GM13977 (cell line): ENCODE results near the gene RHOT2.

ENCODE experiments used
- DNase-seq: peaks from one replicate; pipeline ENCODE4 v3.0.0; 2012; ENCODE audit warnings: low spot score
- in situ Hi-C: fragments of 300-500 bp; cut with MboI; formaldehyde crosslinking; loops from one replicate; pipeline ENCODE4 v1.12.0; 2022; ENCODE audit warnings: low sequenced_read_pairs, low pct_unique_long_range_greater_than_20kb, mixed read lengths, inconsistent platforms; ENCODE audit not compliant: unreplicated experiment
- TF ChIP-seq, protein P1 (sequence below): IDR thresholded peaks from 2 replicates; pipeline ENCODE4 v1.5.1; 2012; ENCODE audit warnings: mild to moderate bottlenecking, control low read depth; ENCODE audit not compliant: insufficient read depth; ENCODE audit errors: extremely low read depth, missing control alignments

RHOT2 gene

DNA sequence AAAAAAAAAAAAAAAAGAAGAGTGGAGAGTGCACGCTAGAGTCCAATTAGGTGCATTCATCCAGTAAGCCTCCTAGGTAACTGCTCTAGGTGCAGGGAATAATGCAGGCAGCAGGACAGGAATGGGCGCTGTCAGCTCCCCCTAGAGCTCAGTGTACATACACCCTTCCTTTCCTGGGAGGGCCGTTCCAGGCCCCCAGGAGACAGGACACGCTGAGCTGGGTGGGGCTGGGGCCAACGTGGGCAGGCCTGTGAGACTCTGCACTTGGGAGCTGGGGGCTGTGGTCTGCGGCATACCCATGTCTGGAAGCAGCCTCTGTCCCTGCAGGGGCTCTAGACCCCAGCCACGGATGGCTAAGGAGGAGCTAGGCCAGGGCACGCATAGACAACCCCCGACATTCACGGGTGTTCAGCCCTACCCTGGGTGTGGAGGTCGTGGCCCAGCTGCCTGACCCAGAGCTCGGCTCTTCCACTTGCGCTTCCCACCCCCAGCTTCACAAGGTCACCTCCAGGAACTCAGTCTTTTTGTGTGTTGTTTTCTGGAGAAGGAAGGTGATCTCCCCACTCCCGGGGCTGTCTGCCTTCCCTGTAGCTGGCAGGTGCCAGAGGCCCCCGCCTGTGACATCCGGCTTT, 52.0 kb downstream of the RHOT2 start:
- TF ChIP-seq, protein P1, sequence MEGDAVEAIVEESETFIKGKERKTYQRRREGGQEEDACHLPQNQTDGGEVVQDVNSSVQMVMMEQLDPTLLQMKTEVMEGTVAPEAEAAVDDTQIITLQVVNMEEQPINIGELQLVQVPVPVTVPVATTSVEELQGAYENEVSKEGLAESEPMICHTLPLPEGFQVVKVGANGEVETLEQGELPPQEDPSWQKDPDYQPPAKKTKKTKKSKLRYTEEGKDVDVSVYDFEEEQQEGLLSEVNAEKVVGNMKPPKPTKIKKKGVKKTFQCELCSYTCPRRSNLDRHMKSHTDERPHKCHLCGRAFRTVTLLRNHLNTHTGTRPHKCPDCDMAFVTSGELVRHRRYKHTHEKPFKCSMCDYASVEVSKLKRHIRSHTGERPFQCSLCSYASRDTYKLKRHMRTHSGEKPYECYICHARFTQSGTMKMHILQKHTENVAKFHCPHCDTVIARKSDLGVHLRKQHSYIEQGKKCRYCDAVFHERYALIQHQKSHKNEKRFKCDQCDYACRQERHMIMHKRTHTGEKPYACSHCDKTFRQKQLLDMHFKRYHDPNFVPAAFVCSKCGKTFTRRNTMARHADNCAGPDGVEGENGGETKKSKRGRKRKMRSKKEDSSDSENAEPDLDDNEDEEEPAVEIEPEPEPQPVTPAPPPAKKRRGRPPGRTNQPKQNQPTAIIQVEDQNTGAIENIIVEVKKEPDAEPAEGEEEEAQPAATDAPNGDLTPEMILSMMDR: peak; percentile 28
- no peak for DNase-seq
- in situ Hi-C loops: no loop called here

DNA sequence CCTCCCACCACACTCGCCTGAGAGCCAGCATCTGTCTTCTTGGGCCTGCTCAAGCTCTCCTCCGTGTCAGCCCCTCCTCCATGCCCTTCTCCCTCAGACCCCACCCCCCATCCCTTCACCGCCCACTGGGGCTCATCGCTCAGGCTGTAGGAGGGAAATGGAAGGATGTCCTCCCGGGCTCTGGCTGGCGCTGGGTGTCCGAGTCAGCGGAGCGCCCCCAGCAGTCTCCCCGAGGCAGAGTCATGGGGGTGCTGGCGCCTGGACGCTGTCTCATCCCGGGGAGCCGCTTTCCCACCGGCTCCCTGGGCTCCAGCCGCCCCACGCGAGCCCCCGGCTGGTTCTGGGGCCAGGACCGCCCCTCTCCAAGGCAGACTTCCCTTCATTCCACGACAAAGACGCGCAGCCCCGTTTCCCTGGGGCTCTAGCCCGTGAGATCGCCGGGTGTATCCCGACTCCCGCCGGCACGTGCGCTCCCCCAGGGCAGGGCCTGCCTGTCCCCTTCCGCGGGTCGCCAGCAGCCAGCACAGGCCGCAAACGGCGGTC, 52.6 kb downstream of the RHOT2 start:
- in situ Hi-C loops: no loop called here
- peak; percentile 82 for DNase-seq
- TF ChIP-seq, protein P1: peak; percentile 43

DNA sequence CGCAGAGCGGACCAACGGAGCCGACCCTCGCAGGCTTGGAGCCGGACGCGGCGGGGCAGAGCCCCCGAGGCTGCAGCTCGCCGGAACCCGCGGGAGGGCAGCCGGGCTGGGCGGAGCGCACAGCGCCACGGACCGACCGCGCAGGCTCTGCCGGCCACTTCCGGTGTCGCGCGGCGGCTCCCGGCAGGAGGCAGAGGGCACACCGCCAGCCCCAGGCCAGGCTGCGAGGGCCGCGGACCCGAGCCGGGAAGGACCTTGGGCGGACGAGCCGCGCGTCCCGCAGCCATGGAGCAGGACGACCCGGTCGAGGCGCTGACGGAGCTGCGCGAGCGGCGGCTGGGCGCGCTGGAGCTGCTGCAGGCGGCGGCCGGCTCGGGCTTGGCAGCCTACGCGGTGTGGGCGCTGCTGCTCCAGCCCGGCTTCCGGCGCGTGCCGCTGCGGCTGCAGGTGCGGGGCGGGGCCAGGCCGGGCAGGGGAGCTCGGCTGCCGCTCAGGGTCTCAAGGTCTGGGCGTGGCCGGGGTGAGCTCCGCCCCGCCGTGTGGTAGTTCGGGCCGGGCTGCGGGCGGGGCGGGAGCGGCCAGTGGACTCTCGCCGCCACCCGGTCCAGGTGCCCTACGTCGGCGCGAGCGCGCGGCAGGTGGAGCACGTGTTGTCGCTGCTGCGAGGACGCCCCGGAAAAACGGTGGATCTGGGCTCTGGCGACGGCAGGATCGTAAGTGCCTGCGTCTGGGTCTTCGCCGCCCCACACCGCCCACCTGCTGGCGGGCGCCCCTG, 53.2 kb downstream of the RHOT2 start, which contains the start of gene ANTKMT:
ANTKMT (plus strand) TSS at position 157 of the 775 bp plus-strand sequence; CDS start at position 286, 129 bp downstream.
- peak; percentile 98 for DNase-seq
- in situ Hi-C loops: no loop called here
- TF ChIP-seq, protein P1: peak; percentile 4

DNA sequence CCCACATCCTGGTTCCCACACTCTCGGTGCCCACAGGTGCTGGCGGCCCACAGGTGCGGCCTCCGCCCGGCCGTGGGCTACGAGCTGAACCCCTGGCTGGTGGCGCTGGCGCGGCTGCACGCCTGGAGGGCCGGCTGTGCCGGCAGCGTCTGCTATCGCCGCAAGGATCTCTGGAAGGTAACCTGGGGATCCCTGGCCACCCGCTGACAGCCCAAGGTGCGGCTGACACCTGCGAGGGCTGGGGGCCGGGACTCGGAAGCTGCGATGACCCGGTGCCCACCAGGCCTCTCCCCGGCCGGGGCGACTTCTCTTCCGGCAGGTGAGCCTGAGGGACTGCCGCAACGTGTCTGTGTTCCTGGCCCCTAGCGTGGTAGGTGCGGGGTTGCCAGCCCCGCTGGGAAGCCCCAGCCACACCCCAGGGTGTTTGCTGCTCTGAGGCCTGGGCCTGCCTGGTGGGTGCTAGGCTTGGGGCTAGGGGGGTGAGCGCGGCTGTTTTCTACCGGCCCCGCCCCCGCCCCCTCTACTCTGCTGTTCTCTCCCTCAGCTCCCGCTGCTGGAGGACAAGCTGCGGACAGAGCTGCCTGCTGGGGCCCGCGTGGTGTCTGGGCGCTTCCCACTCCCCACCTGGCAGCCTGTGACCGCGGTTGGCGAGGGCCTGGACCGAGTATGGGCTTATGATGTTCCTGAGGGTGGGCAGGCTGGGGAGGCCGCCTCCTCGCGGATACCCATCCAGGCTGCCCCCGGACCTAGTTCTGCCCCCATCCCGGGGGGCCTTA, 54.0 kb downstream of the RHOT2 start:
- TF ChIP-seq, protein P1: no peak
- in situ Hi-C loops: no loop called here
- no peak for DNase-seq

DNA sequence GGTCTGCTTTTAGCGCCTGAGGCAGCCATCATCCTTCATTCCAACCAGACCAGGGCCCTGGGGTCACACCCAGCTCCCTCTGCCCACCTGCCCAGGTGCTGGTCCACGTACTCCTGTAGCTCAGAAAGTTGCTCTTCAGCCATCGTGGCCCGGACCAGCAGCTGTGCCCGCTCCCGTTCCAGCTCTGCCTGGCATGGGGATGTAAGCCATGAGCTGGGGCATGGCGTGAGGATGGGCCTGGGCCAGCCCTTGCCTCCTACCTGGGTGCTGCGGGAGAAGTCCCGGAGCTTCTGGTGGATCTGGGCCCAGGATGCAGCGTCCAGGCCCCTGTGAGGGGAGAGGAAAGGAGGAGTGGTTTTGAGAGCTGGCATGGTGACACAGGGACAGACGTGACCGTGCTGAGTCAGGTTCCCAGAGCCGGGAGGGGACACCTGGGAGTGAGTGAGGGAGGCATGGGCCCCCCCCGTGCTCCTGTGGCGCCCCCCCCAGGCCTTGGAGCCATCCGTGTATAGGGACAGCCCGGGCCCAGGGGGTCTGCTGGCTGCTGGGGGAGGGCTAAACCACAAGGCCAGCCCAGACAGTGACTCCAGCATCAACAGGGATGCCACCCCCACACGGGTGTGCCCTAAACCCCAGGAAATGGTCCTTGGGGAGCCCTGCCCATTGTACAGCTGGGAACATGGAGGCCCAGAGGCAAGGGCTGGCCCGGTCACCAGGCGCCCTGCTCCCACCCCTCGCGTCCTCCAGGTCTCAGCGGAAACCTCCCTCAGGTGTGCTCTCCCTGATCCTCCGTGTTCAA, 55.1 kb downstream of the RHOT2 start:
- in situ Hi-C loops: no loop called here
- TF ChIP-seq, protein P1: no peak
- DNase-seq: no peak
